ENCODE results near the gene FRMD8. TPM values are rescaled to one million over a fixed set of nuclear protein-coding genes. Genes with fewer than 3 reads are reported as not detected.

FRMD8 gene
- total RNA-seq, 1 experiment from 2014 or later = 22.7 TPM

- Histone ChIP-seq H4K8ac (replicated peaks; ENCODE audit: insufficient read length, low read depth, low read length) (no peak overlapping the region), H3K27me3 (ENCODE audit: insufficient read depth, low read length) (no peaks in the 10 kb centered on the region), H3K23ac (ENCODE audit: insufficient read length, low read depth, low read length) (no peak overlapping the region), H3K56ac (ENCODE audit: insufficient read length, low read depth, low read length) (no peak overlapping the region), H2AFZ (ENCODE audit: low read length) (no peak overlapping the region), H2BK5ac (ENCODE audit: insufficient read length, low read length) (no peak overlapping the region), H2BK120ac (ENCODE audit: low read depth, low read length, poor library complexity, severe bottlenecking) (no peak overlapping the region), H3K9me3 (ENCODE audit: control insufficient read depth, low read depth, low read length) (no peaks in the 10 kb centered on the region), H4K5ac (ENCODE audit: insufficient read length, low read depth, low read length) (no peak overlapping the region), H3K4ac (ENCODE audit: low read depth, low read length) (no peak overlapping the region), H2BK20ac (ENCODE audit: low read depth, low read length, poor library complexity, severe bottlenecking) (no peak overlapping the region), H3K23me2 (ENCODE audit: insufficient read length, low read depth, low read length, poor library complexity, severe bottlenecking) (no peaks in the 10 kb centered on the region), H3T11ph (ENCODE audit: low read length) (no peak overlapping the region), H4K91ac (ENCODE audit: insufficient read length, low read depth, low read length) (no peak overlapping the region), H3K18ac (ENCODE audit: insufficient read length, low read depth, low read length) (no peak overlapping the region), H3K79me2 (ENCODE audit: insufficient read depth, low read length) (no peaks in the 10 kb centered on the region), H3K4me1 (ENCODE audit: insufficient read depth, low read length) (no peaks in the 10 kb centered on the region), H3K79me1 (ENCODE audit: insufficient read depth, low read depth, low read length, poor library complexity, severe bottlenecking) (no peaks in the 10 kb centered on the region), H3K4me2 (ENCODE audit: insufficient read depth, insufficient read length, low read length) (no peak overlapping the region), H2AK5ac (ENCODE audit: insufficient read length, low read length) (no peak overlapping the region), H3K27ac (ENCODE audit: insufficient read length, low read depth, low read length) (no peak overlapping the region), H3K14ac (ENCODE audit: insufficient read depth, low read length) (no peak overlapping the region), H2BK12ac (ENCODE audit: insufficient read length, low read depth, low read length) (no peak overlapping the region), H4K20me1 (ENCODE audit: control insufficient read depth, insufficient read depth, insufficient read length) (no peaks in the 10 kb centered on the region), H3K9ac (ENCODE audit: extremely low read depth, insufficient read length, low read length) (no peak overlapping the region), H2BK15ac (ENCODE audit: low read depth, low read length) (no peak overlapping the region)
- H3K4me3 Mint-ChIP-seq = no peak overlapping the region
- DNase-seq = no peak
- H3K9me3 Mint-ChIP-seq = no peaks in the 10 kb centered on the region
- WGBS (ENCODE audit: extremely low coverage, insufficient read length, low lambda C conversion rate) = no CpG with 5 or more reads among the region's 8 CpGs
- TF ChIP-seq, protein P1, sequence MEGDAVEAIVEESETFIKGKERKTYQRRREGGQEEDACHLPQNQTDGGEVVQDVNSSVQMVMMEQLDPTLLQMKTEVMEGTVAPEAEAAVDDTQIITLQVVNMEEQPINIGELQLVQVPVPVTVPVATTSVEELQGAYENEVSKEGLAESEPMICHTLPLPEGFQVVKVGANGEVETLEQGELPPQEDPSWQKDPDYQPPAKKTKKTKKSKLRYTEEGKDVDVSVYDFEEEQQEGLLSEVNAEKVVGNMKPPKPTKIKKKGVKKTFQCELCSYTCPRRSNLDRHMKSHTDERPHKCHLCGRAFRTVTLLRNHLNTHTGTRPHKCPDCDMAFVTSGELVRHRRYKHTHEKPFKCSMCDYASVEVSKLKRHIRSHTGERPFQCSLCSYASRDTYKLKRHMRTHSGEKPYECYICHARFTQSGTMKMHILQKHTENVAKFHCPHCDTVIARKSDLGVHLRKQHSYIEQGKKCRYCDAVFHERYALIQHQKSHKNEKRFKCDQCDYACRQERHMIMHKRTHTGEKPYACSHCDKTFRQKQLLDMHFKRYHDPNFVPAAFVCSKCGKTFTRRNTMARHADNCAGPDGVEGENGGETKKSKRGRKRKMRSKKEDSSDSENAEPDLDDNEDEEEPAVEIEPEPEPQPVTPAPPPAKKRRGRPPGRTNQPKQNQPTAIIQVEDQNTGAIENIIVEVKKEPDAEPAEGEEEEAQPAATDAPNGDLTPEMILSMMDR (conservative IDR thresholded peaks at IDR 0.05) = no peak
- H3K4me1 Mint-ChIP-seq = peaks cover 0 to 3% of the 10 kb centered on the region in 2 experiments; a peak in 1 of 4 replicates
- peaks cover 3% of the 10 kb centered on the region; the same call in 1 of the 2 replicates for H3K27me3 Mint-ChIP-seq (ENCODE audit: low read depth)
- no peaks in the 10 kb centered on the region for H3K36me3 Mint-ChIP-seq (ENCODE audit: insufficient read depth in 1 of 3, low read depth in 3 of 3)
- H3K27ac Mint-ChIP-seq = no peak overlapping the region
These were observed 49.6 kb downstream of the FRMD8 start for GRCh38 chr11:65435981-65436411.

Measured in H9 (cell line).